Prostate gland (tissue), 2 donors: ENCODE data around the gene PARD6A.

Experiments
- CTCF ChIP-seq, 4 experiments: fragments of 200-600 bp in 2 of 4; fragments of 450-650 bp in 2 of 4; sonication (generic) in 2 of 4; IDR thresholded peaks; 1 replicate in 3 of 4; 2 replicates in 1 of 4; pipeline ENCODE4 v1.5.1; 2016 to 2019; ENCODE audit warnings: antibody characterized with exemption in 4 of 4, mild to moderate bottlenecking in 2 of 4, moderate library complexity in 2 of 4
- POLR2A ChIP-seq: fragments of 450-650 bp; IDR thresholded peaks from one replicate; pipeline ENCODE4 v1.6.1; 2016; ENCODE audit warnings: antibody characterized with exemption, mild to moderate bottlenecking
- POLR2AphosphoS5 ChIP-seq: sonication (generic); formaldehyde crosslinking; IDR thresholded peaks from one replicate; pipeline ENCODE4 v1.6.1; 2017; ENCODE audit warnings: antibody characterized with exemption

GRCh38 chr16:67654403-67654911 is 6.3 kb upstream of the PARD6A start:
- no peak for TF ChIP-seq CTCF (IDR thresholded peaks at IDR 0.05)
- TF ChIP-seq POLR2A, result no peak
- TF ChIP-seq POLR2AphosphoS5, result no peak
